ENCODE data around the gene F13A1.

The F13A1 gene

GRCh38 chr6:6260196-6260722 lies 60.2 kb downstream of the F13A1 start:
- no peak for TF ChIP-seq CTCF (IDR thresholded peaks at IDR 0.05; ENCODE audit: extremely low read depth, missing control alignments)
- no peak for DNase-seq (ENCODE audit: low spot score)

- no peak for TF ChIP-seq CTCF (IDR thresholded peaks at IDR 0.05; ENCODE audit: extremely low read depth, missing control alignments)
- DNase-seq (ENCODE audit: low spot score), result no peak
These were observed 63.6 kb downstream of the F13A1 start for GRCh38 chr6:6256886-6257285.

- no peak for DNase-seq (ENCODE audit: low spot score)
- TF ChIP-seq CTCF (IDR thresholded peaks at IDR 0.05; ENCODE audit: extremely low read depth, missing control alignments), result no peak
These were observed 64.2 kb downstream of the F13A1 start for GRCh38 chr6:6256259-6256658.

GRCh38 chr6:6251555-6252280 lies 68.7 kb downstream of the F13A1 start:
- TF ChIP-seq CTCF (IDR thresholded peaks at IDR 0.05; ENCODE audit: extremely low read depth, missing control alignments), result no peak
- DNase-seq (ENCODE audit: low spot score), result no peak

GRCh38 chr6:6248651-6249050 lies 71.8 kb downstream of the F13A1 start:
- TF ChIP-seq CTCF (IDR thresholded peaks at IDR 0.05; ENCODE audit: extremely low read depth, missing control alignments), result no peak
- no peak for DNase-seq (ENCODE audit: low spot score)

- peak; percentile 9 for DNase-seq (ENCODE audit: low spot score)
These were observed 73.9 kb downstream of the F13A1 start for GRCh38 chr6:6246544-6246943.

More at GRCh38 chr6:6246544-6246943, 73.9 kb downstream of the F13A1 start:
- TF ChIP-seq CTCF (IDR thresholded peaks at IDR 0.05; ENCODE audit: extremely low read depth, missing control alignments), result no peak
